ENCODE results near the gene FRRS1L. TPM values are rescaled to one million over a fixed set of nuclear protein-coding genes. Genes with fewer than 3 reads are reported as not detected.

FRRS1L gene
- polyA plus RNA-seq, 4 donors: under 0.01 to 9.6 (median 0.85) TPM; not detected in 1

DNA sequence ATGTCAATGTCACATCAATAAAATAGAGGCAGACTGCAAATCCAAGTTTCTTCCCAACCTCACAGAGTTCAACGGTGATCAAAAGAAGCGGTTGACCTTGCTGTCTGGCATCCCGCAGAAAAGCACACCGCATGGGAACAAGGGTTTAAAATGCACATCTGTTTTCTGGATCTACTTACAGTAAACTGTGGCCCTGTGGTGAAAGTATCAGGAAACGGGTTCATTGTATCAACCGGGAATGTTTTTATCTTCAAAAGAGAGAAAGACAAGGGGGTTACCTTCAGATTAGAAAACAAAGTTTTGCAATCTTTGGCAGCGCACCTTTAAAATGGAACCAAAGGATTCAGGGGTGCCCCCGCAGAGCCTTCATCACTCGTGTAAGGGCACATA is 15.5 kb upstream of the FRRS1L start:
- no peak for DNase-seq
- H3K4me1 ChIP-seq (ENCODE audit: control insufficient read depth in 3 of 3, insufficient read depth in 2 of 3, low read depth in 1 of 3, low read length in 2 of 3): no peaks in the 10 kb centered on the region
- FAIRE-seq: no peak

GRCh38 chr9:109181284-109181683 is 14.2 kb upstream of the FRRS1L start:
- no peaks in the 10 kb centered on the region for H3K4me1 ChIP-seq (ENCODE audit: control insufficient read depth in 3 of 3, insufficient read depth in 2 of 3, low read depth in 1 of 3, low read length in 2 of 3)
- no peak for FAIRE-seq
- no peaks in the 10 kb centered on the region for H3K9me3 ChIP-seq (ENCODE audit: control insufficient read depth in 2 of 2, insufficient read depth in 1 of 2, low read depth in 1 of 2, low read length in 1 of 2)
- H3K27ac ChIP-seq (ENCODE audit: low read depth in 1 of 3, low read length in 2 of 3): no peak overlapping the region
- 82 to 96% (median 89%) methylated on average over 1 of the region's 1 CpG for WGBS, 3 donors
- H3K36me3 ChIP-seq (ENCODE audit: control insufficient read depth in 3 of 3, insufficient read depth in 2 of 3, low read depth in 1 of 3, low read length in 3 of 3): no peaks in the 10 kb centered on the region
- H3K27me3 ChIP-seq (ENCODE audit: control insufficient read depth in 3 of 3, insufficient read depth in 3 of 3, low read length in 3 of 3): no peaks in the 10 kb centered on the region
- DNase-seq: no peak
- H3K4me3 ChIP-seq (ENCODE audit: low read depth in 1 of 3, low read length in 3 of 3): no peak overlapping the region

More for the DNA sequence above, 15.5 kb upstream of the FRRS1L start:
- Histone ChIP-seq H3K9me3 (ENCODE audit: control insufficient read depth in 2 of 2, insufficient read depth in 1 of 2, low read depth in 1 of 2, low read length in 1 of 2) (no peaks in the 10 kb centered on the region), H3K27me3 (ENCODE audit: control insufficient read depth in 3 of 3, insufficient read depth in 3 of 3, low read length in 3 of 3) (no peaks in the 10 kb centered on the region), H3K36me3 (ENCODE audit: control insufficient read depth in 3 of 3, insufficient read depth in 2 of 3, low read depth in 1 of 3, low read length in 3 of 3) (no peaks in the 10 kb centered on the region), H3K4me3 (ENCODE audit: low read depth in 1 of 3, low read length in 3 of 3) (no peak overlapping the region), H3K27ac (ENCODE audit: low read depth in 1 of 3, low read length in 2 of 3) (no peak overlapping the region)
- 88 to 90% (median 89%) methylated on average over 9 of the region's 9 CpGs for WGBS, 3 donors

DNA sequence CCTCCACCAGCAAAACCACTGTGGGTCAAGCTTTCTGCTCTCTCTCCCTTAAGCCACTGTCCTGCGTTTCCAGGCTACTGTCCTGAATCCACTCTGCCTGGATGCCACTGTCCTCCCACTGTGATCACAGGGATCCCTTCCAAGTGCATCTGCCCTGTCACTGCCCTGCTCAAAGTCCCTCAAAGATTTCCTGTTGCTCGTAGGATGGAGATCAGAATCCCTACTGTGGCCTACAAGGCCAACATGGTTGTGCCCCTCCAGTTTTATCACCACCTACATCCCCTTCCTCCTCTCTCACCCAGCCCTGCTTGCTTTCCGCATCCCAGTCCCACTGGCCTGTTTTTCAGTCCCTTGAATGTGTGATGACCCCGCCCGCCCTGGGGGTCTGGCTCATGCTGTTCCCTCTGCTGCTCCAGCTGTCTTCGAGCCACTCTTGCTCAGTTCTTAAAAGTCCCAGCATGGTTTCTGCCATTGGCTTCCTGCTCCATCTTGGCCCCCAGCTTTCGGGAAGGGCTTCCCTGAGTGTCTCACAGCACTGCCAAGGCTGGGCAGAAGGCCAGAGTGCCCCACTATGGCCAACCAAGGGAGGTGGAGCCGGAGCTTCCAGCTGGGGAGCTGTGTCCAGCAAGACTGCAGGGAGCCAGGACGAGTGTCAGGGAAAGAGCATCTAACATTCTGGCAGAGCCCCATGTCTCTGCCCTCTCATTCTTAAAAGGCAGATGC is 12.9 kb upstream of the FRRS1L start:
- WGBS, 3 donors: 66 to 82% (median 73%) methylated on average over 9 of the region's 9 CpGs
- FAIRE-seq: no peak

DNA sequence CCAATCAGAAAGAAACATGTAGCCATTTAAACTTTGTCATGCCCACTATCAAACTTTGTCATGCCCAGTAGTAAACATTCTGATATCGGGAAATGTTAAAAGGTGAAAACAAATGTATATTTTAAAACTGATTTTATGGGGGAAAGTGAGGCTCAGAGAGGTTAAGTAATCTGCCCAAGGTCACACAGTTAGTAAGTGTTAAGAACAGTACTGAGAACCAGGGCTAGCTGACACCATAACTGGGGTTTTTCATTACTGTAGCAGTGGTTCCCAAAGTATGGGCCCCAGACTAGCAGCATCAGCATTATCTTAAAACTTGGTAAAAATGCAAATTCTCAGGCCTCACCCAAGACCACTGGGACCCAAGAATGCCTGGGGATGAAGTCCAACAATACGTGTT is 9.9 kb upstream of the FRRS1L start:
- DNase-seq (no peak), FAIRE-seq (no peak)
- no peak overlapping the region for H3K27ac ChIP-seq (ENCODE audit: low read depth in 1 of 3, low read length in 2 of 3)
- 86 to 92% (median 89%) methylated on average over 2 of the region's 2 CpGs for WGBS, 3 donors
- H3K4me1 ChIP-seq (ENCODE audit: control insufficient read depth in 3 of 3, insufficient read depth in 2 of 3, low read depth in 1 of 3, low read length in 2 of 3): no peaks in the 10 kb centered on the region
- no peaks in the 10 kb centered on the region for H3K9me3 ChIP-seq (ENCODE audit: control insufficient read depth in 2 of 2, insufficient read depth in 1 of 2, low read depth in 1 of 2, low read length in 1 of 2)
- no peaks in the 10 kb centered on the region for H3K36me3 ChIP-seq (ENCODE audit: control insufficient read depth in 3 of 3, insufficient read depth in 2 of 3, low read depth in 1 of 3, low read length in 3 of 3)
- H3K4me3 ChIP-seq (ENCODE audit: low read depth in 1 of 3, low read length in 3 of 3): no peak overlapping the region
- no peaks in the 10 kb centered on the region for H3K27me3 ChIP-seq (ENCODE audit: control insufficient read depth in 3 of 3, insufficient read depth in 3 of 3, low read length in 3 of 3)

More for the DNA sequence above, 12.9 kb upstream of the FRRS1L start:
- H3K27me3 ChIP-seq (ENCODE audit: control insufficient read depth in 3 of 3, insufficient read depth in 3 of 3, low read length in 3 of 3): no peaks in the 10 kb centered on the region
- H3K4me3 ChIP-seq (ENCODE audit: low read depth in 1 of 3, low read length in 3 of 3): no peak overlapping the region
- H3K4me1 ChIP-seq (ENCODE audit: control insufficient read depth in 3 of 3, insufficient read depth in 2 of 3, low read depth in 1 of 3, low read length in 2 of 3): no peaks in the 10 kb centered on the region
- no peak overlapping the region for H3K27ac ChIP-seq (ENCODE audit: low read depth in 1 of 3, low read length in 2 of 3)
- no peaks in the 10 kb centered on the region for H3K9me3 ChIP-seq (ENCODE audit: control insufficient read depth in 2 of 2, insufficient read depth in 1 of 2, low read depth in 1 of 2, low read length in 1 of 2)
- H3K36me3 ChIP-seq (ENCODE audit: control insufficient read depth in 3 of 3, insufficient read depth in 2 of 3, low read depth in 1 of 3, low read length in 3 of 3): no peaks in the 10 kb centered on the region
- no peak for DNase-seq

DNA sequence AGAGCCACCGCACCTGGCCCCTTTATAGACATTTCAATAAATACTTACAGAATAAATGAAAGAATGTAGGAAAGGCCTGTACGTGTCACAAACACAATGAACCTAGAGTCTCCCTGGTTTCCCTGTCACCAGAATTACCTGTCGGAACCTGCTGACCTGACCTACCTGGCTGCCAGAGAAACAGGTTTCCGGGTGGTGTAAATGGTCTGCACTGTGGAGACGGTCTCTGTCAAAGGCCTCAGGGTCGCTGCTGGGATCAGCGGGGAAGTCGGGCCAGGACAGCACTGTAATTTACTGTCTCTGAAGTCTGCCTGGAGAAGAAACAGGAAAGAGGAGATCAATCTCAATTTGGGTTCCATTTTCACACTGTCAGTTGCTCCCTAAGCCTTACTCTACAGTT is 9.3 kb upstream of the FRRS1L start:
- H3K4me3 ChIP-seq (ENCODE audit: low read depth in 1 of 3, low read length in 3 of 3): no peak overlapping the region
- no peaks in the 10 kb centered on the region for H3K4me1 ChIP-seq (ENCODE audit: control insufficient read depth in 3 of 3, insufficient read depth in 2 of 3, low read depth in 1 of 3, low read length in 2 of 3)
- no peaks in the 10 kb centered on the region for H3K27me3 ChIP-seq (ENCODE audit: control insufficient read depth in 3 of 3, insufficient read depth in 3 of 3, low read length in 3 of 3)
- H3K9me3 ChIP-seq (ENCODE audit: control insufficient read depth in 2 of 2, insufficient read depth in 1 of 2, low read depth in 1 of 2, low read length in 1 of 2): no peaks in the 10 kb centered on the region
- no peak for DNase-seq
- FAIRE-seq: no peak
- H3K36me3 ChIP-seq (ENCODE audit: control insufficient read depth in 3 of 3, insufficient read depth in 2 of 3, low read depth in 1 of 3, low read length in 3 of 3): no peaks in the 10 kb centered on the region
- H3K27ac ChIP-seq (ENCODE audit: low read depth in 1 of 3, low read length in 2 of 3): no peak overlapping the region
- WGBS, 3 donors: 80 to 88% (median 86%) methylated on average over 8 of the region's 8 CpGs

DNA sequence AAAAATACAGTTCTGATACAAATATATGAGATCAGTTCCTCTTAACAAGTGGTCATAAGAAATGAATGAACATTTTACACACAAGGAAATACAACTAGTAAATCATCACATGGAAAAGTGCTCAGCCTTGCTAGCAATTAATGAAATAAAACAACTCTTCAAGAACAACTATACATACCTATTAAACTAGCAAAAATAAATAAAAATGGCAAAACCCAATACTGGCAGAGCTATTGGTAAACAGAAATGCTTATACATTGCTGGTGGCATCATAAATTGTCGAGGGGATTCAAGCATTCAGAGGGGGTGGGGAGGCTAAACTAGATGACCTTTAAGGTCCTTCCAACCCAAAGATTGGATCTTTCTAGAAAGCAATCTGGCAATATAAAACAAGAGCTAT is 5.9 kb upstream of the FRRS1L start:
- Histone ChIP-seq H3K36me3 (ENCODE audit: control insufficient read depth in 3 of 3, insufficient read depth in 2 of 3, low read depth in 1 of 3, low read length in 3 of 3) (no peaks in the 10 kb centered on the region), H3K4me1 (ENCODE audit: control insufficient read depth in 3 of 3, insufficient read depth in 2 of 3, low read depth in 1 of 3, low read length in 2 of 3) (no peaks in the 10 kb centered on the region), H3K27ac (ENCODE audit: low read depth in 1 of 3, low read length in 2 of 3) (no peak overlapping the region), H3K27me3 (ENCODE audit: control insufficient read depth in 3 of 3, insufficient read depth in 3 of 3, low read length in 3 of 3) (peaks cover 0 to 9% (median under 1%) of the 10 kb centered on the region in 3 donors), H3K9me3 (ENCODE audit: control insufficient read depth in 2 of 2, insufficient read depth in 1 of 2, low read depth in 1 of 2, low read length in 1 of 2) (no peaks in the 10 kb centered on the region), H3K4me3 (ENCODE audit: low read depth in 1 of 3, low read length in 3 of 3) (no peak overlapping the region)
- FAIRE-seq (no peak), DNase-seq (no peak)
- WGBS, 3 donors: 27 to 52% (median 42%) methylated on average over 1 of the region's 1 CpG

DNA sequence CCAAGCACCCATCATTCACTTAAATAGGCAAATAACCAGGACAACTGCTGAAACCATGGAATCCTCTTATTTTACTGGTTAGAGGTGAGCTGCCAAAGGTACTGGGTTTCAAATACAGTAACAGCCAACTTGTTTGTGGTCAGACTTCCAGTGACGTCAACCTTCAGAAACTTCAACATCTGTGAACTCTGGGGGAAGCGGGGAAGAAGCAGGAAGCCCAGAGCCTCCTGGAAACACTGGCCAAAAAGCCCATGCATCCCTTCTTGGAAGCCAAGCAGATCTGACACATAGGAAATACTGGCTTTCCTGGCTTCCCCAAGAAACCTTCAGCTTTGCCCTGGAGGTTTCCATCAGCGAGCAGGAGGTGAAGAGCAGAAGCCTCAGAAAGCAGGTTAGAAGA is 4.9 kb upstream of the FRRS1L start:
- no peak overlapping the region for H3K27ac ChIP-seq (ENCODE audit: low read depth in 1 of 3, low read length in 2 of 3)
- peaks cover 4 to 18% (median 6%) of the 10 kb centered on the region in 3 donors for H3K27me3 ChIP-seq (ENCODE audit: control insufficient read depth in 3 of 3, insufficient read depth in 3 of 3, low read length in 3 of 3)
- no peak overlapping the region for H3K4me3 ChIP-seq (ENCODE audit: low read depth in 1 of 3, low read length in 3 of 3)
- DNase-seq: no peak
- H3K4me1 ChIP-seq (ENCODE audit: control insufficient read depth in 3 of 3, insufficient read depth in 2 of 3, low read depth in 1 of 3, low read length in 2 of 3): no peaks in the 10 kb centered on the region
- WGBS, 3 donors: 79 to 89% (median 82%) methylated on average over 3 of the region's 3 CpGs
- H3K9me3 ChIP-seq (ENCODE audit: control insufficient read depth in 2 of 2, insufficient read depth in 1 of 2, low read depth in 1 of 2, low read length in 1 of 2): no peaks in the 10 kb centered on the region
- FAIRE-seq: no peak
- H3K36me3 ChIP-seq (ENCODE audit: control insufficient read depth in 3 of 3, insufficient read depth in 2 of 3, low read depth in 1 of 3, low read length in 3 of 3): no peaks in the 10 kb centered on the region

DNA sequence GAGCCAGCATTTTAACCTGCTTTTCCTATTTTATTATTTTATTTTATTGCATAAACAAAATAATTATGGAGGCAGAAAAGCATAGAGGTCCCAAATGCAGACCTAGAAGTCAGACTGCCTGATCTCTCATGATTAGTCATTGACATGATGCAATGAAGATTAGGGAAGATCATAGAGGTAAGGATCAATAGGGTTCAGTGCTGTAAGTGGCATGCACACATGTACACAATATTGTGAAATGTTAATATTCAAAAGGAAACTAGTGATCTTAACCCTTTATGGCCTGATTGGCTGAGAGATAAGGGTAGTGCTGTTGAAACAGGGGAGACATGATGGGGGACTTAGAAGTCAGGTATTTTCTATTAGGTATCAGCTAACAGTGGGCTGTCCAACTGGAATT is 1.1 kb upstream of the FRRS1L start:
- no peaks in the 10 kb centered on the region for H3K36me3 ChIP-seq (ENCODE audit: control insufficient read depth in 3 of 3, insufficient read depth in 2 of 3, low read depth in 1 of 3, low read length in 3 of 3)
- FAIRE-seq: no peak
- no peaks in the 10 kb centered on the region for H3K9me3 ChIP-seq (ENCODE audit: control insufficient read depth in 2 of 2, insufficient read depth in 1 of 2, low read depth in 1 of 2, low read length in 1 of 2)
- no peak for DNase-seq
- no peak overlapping the region for H3K27ac ChIP-seq (ENCODE audit: low read depth in 1 of 3, low read length in 2 of 3)
- peaks cover 4 to 26% (median 19%) of the 10 kb centered on the region in 3 donors for H3K27me3 ChIP-seq (ENCODE audit: control insufficient read depth in 3 of 3, insufficient read depth in 3 of 3, low read length in 3 of 3)
- H3K4me1 ChIP-seq (ENCODE audit: control insufficient read depth in 3 of 3, insufficient read depth in 2 of 3, low read depth in 1 of 3, low read length in 2 of 3): peaks cover 0 to 9% (median 0%) of the 10 kb centered on the region in 3 donors
- H3K4me3 ChIP-seq (ENCODE audit: low read depth in 1 of 3, low read length in 3 of 3): no peak overlapping the region

DNA sequence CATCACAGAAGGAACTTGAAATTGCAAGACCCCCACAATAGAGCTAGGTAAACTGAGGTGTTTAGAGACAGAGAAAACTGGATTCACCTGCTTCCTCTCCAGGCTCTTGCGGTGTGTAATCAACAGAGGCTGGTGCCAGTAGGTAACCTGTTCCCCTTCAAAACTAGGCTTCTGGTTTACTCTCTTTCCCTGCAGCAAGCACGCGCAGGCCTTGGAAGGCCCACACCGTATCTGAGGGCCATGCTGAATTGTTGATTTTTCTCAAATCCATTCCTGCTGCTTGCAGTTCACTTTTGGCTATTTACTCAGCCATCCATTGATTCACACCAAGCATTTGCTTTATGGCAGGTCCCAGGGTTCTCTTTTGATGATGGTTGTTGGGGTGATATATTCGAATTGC is 667 bp upstream of the FRRS1L start:
- H3K27ac ChIP-seq (ENCODE audit: low read depth in 1 of 3, low read length in 2 of 3): no peak overlapping the region
- H3K4me1 ChIP-seq (ENCODE audit: control insufficient read depth in 3 of 3, insufficient read depth in 2 of 3, low read depth in 1 of 3, low read length in 2 of 3): peaks cover 0 to 13% (median 0%) of the 10 kb centered on the region in 3 donors
- DNase-seq: no peak
- FAIRE-seq: no peak
- H3K9me3 ChIP-seq (ENCODE audit: control insufficient read depth in 2 of 2, insufficient read depth in 1 of 2, low read depth in 1 of 2, low read length in 1 of 2): no peaks in the 10 kb centered on the region
- 91 to 92% (median 92%) methylated on average over 5 of the region's 5 CpGs for WGBS, 3 donors
- H3K36me3 ChIP-seq (ENCODE audit: control insufficient read depth in 3 of 3, insufficient read depth in 2 of 3, low read depth in 1 of 3, low read length in 3 of 3): no peaks in the 10 kb centered on the region
- peaks cover 4 to 26% (median 19%) of the 10 kb centered on the region in 3 donors for H3K27me3 ChIP-seq (ENCODE audit: control insufficient read depth in 3 of 3, insufficient read depth in 3 of 3, low read length in 3 of 3)
- no peak overlapping the region for H3K4me3 ChIP-seq (ENCODE audit: low read depth in 1 of 3, low read length in 3 of 3)

All from small intestine (tissue), 7 donors.